Keratinocyte (primary cell): ENCODE results near the gene CYP17A1.

Source experiments
- EZH2 ChIP-seq: IDR thresholded peaks from one replicate; pipeline ENCODE4 v1.6.1; 2012; ENCODE audit warnings: inconsistent platforms, mild to moderate bottlenecking, low read length, moderate library complexity
- TF ChIP-seq, protein P1 (sequence below), 3 experiments: IDR thresholded peaks in 1 of 3; conservative IDR thresholded peaks in 1 of 3; optimal IDR thresholded peaks in 1 of 3; 2 replicates in 2 of 3; 3 replicates in 1 of 3; pipeline versions ENCODE3 to v1.5.1; 2011; ENCODE audit warnings: low read length in 3 of 3, mild to moderate bottlenecking in 3 of 3, moderate library complexity in 2 of 3, control low read depth in 1 of 3, inconsistent platforms in 1 of 3; ENCODE audit not compliant: insufficient read depth in 2 of 3; ENCODE audit errors: extremely low read depth in 1 of 3

DNA sequence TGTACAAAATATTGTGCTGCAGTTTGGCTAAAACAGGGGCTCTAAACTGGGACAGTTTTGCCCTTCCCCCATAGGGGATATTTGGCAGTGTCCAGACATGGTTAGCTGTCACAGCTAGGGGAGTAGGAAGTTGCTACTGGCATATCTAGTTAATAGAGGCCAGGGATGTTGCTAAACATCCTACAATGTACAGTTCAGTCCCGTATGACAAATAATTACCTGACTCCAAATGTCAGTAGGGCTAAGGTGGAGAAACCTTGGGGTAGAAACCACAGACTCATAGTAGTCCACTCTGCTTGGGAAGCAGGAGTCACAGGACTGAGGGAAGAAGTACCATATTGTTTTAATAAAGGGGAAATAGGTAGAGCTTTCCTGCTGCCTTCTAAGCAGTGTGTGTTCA is 53.6 kb downstream of the CYP17A1 start:
- TF ChIP-seq, protein P1, sequence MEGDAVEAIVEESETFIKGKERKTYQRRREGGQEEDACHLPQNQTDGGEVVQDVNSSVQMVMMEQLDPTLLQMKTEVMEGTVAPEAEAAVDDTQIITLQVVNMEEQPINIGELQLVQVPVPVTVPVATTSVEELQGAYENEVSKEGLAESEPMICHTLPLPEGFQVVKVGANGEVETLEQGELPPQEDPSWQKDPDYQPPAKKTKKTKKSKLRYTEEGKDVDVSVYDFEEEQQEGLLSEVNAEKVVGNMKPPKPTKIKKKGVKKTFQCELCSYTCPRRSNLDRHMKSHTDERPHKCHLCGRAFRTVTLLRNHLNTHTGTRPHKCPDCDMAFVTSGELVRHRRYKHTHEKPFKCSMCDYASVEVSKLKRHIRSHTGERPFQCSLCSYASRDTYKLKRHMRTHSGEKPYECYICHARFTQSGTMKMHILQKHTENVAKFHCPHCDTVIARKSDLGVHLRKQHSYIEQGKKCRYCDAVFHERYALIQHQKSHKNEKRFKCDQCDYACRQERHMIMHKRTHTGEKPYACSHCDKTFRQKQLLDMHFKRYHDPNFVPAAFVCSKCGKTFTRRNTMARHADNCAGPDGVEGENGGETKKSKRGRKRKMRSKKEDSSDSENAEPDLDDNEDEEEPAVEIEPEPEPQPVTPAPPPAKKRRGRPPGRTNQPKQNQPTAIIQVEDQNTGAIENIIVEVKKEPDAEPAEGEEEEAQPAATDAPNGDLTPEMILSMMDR (optimal IDR thresholded peaks at IDR 0.05 in 1 of 3, IDR thresholded peaks at IDR 0.05 in 1 of 3, conservative IDR thresholded peaks at IDR 0.05 in 1 of 3; ENCODE audit: extremely low read depth in 1 of 3, insufficient read depth in 2 of 3, low read length in 3 of 3): no peak
- TF ChIP-seq EZH2: no peak
